ENCODE measurements around the gene CGB1.
"Not testable (repeated sequence)": the region's sequence is repeated elsewhere in the genome, so short reads cannot be mapped to it uniquely, and the experiment has no call there.

CGB1 gene

DNA sequence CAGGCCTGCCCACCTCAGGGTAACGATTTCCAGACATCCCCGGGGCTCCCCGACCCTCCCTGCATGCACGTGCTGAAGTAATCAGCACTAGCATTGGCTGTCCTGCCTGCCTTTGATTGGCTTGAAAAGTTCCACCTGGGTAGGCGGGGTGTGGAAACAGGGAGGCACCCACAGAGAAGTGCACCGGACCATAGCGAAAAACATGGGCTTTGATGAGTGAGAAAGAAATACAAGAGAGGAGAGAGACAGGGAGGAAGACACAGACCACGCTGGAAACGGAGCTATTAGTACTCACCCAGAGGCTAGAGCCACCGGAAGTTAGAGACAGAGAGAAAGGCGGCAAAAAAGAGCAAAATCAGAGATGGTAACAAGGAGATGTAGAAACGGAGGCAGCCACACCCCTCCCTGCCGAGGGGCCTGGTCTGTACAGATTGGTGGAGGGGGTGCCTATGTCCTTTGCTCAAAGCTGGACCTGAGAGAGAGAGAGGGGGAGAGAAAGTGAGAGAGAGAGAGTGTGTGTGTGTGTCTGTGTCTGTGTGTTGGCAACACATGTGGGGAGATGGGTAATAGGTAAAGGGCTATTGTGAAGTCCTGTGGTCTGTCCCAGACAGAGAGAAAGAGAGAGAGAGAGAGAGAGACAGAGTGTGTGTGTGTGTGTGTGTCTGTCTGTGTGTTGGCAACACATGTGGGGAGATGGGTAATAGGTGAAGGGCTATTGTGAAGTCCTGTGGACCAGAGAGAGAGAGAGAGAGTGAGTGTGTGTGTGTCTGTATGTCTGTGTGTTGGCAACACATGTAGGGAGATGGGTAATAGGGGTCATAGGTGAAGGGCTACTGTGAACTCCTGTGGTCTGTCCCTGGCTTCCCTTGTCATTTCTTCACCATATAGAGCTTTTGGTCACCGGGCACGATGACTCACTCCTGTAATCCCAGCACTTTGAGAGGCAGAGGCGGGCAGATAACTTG lies 15.5 kb downstream of the CGB1 start:
- DNase-seq = no peak

DNA sequence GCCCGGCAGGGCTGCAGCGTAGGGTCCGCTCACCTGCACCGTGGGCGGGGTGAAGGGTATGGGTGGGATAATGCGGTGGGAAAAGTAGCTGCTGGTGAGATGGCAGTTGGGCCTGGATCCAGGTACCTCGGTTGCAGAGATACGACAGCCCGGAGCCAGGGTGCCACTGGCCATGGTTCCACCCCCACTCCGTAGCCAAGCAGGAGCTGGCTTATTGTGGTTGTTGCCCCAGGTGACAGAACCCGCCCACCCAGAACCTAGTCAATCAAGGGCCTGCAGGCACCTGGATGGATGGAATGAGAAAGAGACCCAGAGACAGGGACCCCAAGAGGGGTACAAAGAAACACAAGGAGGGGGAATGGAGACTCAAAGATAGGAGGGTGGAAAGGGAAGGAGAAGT lies 16.4 kb downstream of the CGB1 start:
- no peak for DNase-seq

DNA sequence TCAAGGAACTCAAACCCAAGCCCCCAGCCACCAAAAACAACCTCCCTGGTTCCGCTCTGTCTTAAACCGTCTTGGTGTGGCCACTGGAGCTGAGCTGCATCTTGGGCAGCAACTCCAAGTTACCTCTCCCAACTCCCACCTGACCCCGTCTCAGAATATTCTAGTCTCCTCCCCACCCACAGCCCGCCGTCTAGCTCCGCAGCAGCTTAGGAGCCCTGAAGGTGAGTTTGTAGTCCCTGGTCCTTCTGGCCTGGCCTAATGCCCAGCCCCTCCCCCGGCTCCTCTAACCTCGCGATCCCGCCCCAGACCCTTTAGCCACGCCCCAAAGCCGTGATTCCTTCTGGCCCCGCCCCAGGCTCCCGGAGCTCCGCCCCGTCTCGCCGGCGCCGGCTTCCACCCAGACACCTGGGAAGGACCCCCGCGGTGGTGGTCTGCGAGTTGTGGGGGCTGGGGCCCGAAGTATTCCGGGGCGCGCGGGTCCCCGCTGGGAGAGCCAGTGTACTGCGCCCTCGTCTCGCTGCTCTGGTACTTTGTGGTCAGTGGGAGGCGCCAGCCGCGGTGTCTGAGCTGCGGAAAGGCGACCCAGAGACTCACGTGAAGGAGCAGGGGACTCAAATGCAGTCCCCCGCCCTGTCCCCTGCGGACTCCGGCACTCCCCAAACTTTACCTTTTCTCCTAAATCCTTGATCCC lies 17.3 kb downstream of the CGB1 start:
- DNase-seq = no peak

DNA sequence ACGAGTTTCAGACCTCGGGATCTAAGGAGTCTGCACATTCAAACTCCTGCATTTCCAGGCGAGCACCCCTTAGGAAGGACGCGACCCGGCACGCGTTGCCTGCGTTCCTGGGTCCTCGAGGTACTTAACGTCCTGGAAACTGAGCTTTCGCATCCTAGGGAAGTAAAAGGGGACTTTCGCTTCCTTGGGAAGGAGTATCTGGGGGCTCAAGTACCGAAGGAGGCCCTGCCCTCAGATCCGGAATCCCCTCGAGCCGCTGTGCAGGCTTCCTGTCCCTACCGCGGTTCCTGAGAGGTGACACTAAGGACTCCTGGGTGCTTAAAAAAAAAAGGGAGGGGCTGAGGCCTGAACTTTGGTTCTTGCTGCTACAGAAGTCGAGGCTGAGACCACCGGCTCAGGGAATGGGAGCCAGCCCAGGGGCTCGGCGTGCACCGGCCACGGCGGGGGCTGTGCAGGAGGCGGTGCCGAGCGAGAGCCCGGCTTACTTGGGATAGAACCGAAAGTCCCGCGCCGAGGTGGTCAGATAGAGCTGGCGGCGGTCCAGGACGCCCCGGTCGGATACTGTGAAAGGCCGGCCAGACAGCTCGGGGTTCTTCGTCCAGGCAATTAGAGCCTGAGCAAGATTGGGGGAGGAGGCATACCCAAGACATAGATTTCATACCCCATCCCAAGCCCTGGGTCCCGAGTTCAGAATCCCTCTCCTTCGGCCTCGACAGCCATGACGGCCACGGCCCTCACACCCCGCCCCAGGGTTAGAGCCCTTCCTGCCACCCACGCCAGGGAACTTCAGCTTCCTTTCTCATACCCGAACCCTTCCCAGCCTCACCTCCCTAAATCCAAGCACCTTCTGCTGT lies 18.1 kb downstream of the CGB1 start:
- not testable (repeated sequence) for DNase-seq

DNA sequence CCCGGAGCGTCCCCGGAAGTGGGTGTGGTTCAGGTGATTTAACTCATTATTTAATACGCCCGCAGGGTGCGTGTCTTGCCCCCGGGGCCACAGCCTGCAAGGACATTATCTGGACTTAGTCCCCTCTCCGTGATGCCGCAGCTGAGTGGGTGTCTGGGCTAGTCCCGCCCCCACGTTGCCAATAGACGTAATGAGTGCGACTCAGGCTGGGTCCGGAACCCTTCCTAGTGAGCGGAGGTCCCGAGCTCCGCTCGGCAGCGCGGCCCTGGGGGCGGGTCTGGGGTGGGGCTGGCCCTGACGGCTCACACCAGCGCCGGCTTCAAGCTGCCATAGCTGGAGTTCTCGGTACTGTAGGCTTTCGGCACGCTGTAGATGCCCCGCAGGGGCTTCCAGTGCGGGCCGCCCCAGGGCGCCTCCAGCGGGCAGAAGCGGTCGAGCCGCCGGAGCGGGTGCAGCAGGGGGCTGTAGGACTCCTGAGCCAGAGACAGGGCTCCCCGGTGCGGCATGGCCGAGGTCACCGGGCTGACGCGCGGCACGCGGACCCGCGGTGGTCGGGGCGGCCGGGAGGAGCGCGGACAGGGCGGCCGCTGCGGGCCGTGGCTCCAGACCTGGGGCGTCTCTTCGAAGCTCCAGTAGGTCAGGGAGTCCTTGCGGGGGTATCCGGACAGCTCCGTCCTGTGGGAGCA lies 18.9 kb downstream of the CGB1 start:
- peak; percentile 35 for DNase-seq

DNA sequence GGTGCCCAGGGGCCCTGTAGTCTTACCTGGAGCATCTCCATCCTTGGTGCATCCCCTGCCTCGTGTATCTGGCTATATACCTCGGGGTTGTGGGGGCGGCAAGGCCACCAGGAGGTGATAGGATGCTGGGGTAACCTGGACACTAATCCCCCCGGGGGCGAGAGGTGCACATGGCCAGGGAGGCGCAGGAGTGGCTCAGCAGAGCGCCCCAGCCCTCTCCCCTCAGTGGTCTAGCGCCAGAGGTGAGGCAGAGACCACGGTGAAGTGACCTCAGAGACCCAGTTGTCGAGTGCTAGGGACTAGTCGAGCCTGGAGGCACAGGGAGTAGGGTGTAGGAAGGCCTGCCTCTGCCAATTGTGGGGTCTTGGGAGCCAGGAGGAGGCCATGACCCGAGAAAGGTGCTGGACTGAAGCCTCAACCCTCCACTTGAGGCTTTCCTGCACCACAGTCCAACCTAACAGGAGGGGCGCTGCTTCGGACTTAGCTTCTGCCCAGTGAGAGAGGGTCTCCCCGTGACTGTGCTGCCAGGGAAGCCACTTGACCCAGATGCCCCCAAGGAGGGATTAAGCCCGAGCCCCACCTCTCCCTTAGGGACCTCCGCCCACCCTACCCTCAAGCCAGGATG lies 19.5 kb downstream of the CGB1 start, which contains the start of gene LHB:
TSS of gene LHB (minus strand) at position 51 of the 625 bp plus-strand sequence. CDS start at position 41, 10 bp downstream.
- DNase-seq = no peak

DNA sequence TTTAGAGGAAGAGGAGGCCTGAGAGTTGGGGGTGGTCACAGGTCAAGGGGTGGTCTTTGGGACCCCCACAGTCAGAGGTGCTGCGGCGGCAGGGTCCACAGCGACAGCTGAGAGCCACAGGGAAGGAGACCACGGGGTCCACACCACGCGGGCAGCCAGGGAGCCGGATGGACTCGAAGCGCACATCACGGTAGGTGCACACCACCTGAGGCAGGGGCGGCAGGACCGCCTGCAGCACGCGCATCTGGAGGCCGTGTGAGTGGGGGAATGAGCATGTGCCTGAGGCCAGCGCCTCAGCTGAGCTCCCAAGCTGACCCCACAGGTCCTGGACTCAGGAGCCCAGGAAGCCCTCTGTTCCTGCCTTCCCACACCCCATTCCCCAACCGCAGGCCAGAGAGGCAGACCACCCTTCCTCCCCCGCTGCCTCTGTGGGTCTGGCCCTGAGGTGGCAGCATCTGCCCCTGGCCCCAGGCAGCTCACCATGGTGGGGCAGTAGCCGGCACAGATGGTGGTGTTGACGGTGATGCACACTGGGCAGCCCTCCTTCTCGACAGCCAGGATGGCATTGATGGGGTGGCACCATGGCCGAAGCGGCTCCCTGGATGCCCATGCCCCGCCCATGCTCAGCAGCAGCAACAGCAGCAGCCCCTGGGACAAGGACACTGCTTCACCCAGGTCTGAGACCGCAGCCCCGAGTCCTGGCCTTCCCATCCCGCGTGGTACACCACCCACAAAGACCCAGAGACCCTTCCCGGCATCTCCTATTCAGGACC lies 20.4 kb downstream of the CGB1 start:
- DNase-seq = no peak

DNA sequence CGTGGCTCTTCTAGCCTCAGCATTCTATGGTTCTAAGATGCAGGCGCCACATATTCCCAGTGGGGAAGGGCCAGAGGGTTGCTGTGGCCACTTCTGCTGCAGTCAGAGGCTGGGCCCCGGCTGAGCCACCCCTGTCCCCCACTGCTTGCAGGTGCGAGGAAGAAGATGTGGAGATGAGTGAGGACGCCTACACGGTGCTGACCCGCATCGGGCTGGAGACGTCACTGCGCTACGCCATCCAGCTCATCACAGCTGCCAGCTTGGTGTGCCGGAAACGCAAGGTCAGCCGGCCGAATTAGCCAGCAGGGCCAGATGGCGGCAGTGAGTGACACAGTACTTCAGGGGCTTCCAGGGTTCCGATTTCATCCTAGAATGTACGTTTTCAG lies 21.8 kb downstream of the CGB1 start:
- DNase-seq = no peak

DNA sequence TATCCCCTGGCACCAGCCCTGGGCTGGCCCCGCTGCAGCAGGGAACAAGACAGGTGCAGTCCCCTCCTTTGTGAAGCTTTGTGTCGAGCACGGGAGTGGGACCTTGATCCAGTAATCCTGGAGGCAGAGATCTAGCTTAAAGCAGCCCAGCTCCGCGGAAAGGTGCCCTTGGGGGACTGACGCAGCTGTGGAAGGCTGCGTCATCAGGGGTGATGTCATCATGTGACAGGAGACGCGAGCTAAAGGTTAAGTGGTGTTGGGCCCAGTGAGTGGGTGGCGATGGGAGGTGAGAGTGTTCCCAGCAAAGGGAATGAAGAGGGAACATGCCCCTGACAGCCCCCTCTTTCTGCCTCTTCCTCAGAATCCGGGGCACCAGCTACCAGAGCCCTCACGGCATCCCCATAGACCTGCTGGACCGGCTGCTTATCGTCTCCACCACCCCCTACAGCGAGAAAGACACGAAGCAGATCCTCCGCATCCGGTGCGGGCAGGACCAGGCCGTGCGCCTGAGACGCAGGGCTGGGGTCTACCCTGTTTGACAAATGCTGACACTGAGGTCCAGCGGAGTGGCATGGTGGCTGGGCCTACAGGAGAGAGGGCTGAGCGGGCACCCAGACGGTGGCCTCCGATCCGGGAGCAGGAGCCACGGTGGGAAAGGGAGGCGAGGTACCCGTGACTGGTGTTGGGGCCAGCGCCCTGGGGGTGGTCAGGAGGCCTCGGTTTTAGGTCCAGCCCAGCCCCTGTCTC lies 22.4 kb downstream of the CGB1 start:
- no peak for DNase-seq

DNA sequence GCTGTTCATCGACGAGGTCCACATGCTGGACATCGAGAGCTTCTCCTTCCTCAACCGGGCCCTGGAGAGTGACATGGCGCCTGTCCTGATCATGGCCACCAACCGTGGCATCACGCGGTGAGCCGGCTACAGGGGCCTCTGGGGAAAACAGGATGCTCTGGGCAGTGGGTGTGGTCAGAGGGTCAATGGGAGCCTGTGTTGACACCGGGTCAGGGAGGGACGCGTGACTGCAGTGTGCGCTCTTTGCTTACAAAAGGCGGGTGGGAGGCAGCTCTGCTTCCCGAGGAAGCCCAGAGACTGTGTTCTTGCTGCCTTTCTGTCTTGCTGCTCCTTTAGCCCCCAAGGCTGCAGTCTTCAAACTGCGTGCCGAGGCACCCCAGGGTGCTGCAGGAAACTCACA lies 25.5 kb downstream of the CGB1 start:
- DNase-seq = no peak

DNA sequence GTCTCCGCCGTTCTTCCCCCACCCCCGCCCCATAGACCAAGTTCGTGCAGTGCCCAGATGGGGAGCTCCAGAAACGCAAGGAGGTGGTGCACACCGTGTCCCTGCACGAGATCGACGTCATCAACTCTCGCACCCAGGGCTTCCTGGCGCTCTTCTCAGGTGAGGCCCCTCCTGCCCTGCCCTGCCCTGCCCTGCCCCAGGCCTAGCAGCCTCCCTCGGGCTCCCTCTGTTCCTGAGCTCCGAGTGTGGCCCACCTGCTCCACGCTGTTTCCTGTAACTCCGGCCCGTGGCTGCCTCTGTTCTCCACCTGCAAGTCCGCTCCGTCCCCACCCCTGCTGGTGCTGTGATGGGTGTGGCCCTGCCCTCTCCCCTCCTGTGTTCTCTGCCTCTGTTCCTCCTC lies 26.2 kb downstream of the CGB1 start:
- no peak for DNase-seq

DNA sequence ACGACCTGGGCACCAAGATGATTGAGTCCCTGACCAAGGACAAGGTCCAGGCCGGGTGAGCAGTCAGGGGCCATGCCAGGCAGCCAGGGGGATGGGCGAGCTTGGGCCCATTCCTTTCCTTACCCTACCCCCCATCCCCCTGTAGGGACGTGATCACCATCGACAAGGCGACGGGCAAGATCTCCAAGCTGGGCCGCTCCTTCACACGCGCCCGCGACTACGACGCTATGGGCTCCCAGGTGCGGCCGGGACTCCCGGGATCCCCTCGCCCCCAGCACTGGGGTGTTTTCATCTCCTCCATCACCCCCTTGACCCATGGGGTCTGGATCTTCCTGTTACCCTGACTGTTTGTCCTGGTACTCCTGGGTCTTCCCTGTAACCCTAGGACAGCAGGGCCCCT lies 26.9 kb downstream of the CGB1 start:
- no peak for DNase-seq

DNA sequence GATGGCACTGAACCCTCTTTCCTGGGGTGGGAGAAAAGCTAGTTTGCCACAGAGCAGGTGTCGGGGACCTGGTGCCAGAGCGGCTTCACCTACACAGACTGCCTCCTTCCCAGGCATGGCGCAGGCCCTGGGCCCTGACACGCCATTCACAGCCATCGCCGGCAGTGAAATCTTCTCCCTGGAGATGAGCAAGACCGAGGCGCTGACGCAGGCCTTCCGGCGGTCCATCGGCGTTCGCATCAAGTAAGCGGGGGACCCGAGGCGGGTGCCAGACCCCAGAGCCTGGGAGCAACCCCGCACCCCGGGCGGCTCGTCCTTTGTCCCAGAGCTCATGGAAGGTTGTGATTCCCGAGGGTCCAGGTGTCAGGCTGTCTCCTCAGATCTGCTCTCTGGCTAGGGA lies 29.8 kb downstream of the CGB1 start:
- DNase-seq = no peak

DNA sequence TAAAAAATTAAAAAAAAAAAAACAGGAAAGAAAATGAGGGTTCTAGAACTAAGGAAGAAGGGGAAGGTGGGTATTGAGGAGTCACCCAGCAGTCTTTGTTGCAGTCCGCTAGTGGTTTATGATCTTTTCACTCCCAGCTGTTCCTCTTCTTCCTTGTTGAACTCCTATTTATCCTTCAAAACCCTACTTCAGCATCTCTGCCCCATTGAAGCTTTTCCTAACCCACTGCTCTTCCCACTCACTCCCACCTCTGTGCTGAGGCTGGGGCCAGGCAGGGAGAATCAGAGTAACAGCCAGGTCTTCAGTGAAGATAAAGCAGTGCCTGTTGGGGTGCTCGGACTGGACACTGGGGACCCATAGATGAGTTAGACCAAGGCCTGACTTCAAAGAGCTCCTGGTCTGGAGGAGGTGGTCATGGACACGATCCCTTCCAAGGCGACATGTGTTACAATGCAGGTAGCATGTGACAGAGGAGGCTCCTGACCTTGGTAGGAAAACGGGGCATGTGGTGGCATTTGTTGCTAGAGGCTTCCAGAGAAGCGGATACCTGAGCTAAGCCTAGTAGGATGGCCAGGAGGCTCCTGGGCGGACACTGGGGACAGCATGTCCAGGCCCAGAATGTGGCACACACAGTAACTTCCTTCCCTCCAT lies 31.6 kb downstream of the CGB1 start:
- no peak for DNase-seq

DNA sequence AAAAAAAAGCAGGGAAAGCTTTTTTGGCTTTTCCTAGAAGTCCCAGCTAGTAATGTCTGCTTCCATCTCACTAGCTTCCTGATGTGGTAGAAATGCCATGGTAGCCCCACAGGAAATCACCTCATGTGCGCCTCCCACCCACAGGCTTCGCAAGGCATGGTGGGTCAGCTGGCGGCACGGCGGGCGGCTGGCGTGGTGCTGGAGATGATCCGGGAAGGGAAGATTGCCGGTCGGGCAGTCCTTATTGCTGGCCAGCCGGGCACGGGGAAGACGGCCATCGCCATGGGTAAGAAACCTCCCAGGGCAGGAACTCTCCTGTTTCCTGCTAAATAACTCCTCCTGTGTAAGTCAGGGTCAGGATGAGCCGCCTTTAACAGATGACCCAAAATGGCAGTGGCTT lies 32.6 kb downstream of the CGB1 start:
- DNase-seq = no peak

DNA sequence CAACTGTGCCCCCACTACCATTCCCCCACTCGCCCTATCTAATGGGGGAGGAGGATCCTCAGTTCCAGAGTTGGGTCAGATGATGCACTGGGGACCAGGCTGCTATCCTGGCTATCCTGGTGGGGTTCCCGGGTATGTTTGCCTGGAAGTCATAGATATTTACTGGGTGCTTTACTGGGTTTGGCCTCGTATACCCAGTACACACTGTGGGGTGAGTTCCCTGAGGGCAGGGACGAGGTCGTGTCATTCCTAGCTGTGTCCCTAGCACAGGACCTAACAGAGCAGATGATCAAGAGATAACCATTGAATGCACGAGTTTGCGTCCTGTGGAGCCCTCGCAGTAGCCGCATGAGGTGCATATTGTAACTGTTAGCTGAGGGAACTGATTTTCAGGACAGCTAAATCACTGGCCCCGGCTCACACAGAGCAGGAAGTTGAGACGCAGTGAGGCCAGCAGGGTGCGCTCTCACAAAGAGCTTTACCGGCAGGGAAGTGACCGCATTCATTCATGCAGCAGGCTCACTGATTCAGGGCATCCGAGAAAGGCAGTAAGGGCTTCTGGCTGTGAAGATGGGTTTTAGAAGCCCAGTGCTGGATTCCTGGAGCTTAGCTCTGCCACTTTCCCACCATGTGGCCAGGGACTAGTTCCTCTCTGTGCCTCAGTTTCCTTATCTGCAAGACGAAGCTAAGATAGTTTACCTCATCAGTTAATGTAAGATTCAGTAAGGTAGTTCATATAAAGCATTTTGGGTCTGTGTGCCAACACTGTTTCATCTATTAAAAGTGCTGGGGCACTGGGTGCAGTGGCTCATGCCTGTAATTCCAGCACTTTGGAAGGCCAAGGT lies 37.0 kb downstream of the CGB1 start:
- no peak for DNase-seq

DNA sequence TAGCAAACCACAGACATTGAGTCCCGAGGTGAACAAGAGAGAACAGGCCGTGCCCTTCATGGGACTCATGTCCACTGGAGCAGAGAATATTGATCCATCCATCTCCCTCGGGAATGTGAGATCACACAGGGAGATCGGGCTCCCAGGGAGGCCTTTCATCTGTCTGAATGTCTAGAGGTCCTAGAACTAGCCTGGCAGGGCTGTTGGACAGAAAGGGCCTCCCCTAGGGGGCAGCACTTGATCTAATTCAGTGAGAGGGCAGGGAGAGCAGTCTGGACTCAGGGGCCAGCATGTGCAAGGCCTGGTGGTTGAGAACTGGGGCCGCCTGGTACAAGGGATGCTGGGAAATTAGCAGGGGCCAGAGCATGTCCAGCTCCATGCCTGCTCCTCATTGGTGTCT lies 38.7 kb downstream of the CGB1 start:
- no peak for DNase-seq

DNA sequence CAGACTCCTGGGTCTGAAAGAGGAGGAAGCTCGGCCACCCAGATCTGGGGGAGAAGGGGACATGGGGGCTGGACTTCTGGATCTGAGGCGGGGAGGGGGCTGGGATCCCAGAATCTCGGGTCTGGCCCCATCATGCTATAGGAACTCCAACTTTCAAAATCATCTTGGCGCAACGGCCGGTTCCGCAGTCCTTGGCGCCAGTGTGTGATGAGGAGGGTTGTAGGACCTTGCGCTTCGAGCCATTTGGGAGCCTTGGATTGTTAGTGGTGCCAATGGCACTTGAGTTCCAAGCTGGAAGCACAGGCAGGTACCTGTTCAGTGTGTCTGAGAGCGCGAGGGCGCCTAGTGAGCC lies 42.7 kb downstream of the CGB1 start:
- no peak for DNase-seq
